ENCODE data around the gene USP48.
"Not testable (repeated sequence)": the region's sequence is repeated elsewhere in the genome, so short reads cannot be mapped to it uniquely, and the experiment has no call there.

Gene USP48

DNA sequence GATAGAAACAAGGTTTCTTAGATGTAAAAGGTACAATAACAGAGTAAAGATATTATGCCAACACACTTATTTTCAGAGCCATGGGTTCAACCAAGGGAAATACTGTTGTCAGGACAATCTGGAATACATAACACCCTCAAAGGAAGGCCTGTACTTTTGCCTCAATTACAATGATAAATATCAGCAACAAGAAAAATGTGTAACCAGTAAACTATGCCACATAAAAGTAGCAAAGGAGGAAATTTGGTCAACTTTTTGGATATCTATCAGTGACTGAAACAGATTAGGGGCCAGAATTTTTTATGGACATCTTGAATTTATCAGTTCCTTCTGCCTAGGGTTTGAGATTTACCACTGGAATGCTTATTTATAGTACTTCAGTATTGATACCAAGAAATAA, 89.2 kb downstream of the USP48 start:
- DNase-seq (ENCODE audit: low read depth) = no peak

DNA sequence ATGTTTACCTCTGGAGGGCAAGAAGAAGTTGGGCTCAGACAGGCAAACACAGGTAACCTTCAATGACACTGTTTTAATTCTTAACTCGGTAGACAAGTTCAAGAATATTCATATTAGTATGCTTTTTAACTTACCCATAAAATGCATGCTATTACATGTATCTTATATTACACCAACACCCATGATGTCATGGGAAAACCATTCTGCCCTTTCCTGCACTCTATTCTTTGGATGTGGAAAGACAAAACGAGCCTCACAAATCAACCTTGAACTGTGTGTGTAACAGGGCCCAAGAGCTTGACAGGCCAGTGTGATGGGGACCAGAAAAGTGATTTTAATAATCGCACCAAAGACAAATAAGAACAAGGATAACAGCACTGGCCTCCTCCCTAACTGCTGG, 91.2 kb downstream of the USP48 start:
- no peak for DNase-seq (ENCODE audit: low read depth)

DNA sequence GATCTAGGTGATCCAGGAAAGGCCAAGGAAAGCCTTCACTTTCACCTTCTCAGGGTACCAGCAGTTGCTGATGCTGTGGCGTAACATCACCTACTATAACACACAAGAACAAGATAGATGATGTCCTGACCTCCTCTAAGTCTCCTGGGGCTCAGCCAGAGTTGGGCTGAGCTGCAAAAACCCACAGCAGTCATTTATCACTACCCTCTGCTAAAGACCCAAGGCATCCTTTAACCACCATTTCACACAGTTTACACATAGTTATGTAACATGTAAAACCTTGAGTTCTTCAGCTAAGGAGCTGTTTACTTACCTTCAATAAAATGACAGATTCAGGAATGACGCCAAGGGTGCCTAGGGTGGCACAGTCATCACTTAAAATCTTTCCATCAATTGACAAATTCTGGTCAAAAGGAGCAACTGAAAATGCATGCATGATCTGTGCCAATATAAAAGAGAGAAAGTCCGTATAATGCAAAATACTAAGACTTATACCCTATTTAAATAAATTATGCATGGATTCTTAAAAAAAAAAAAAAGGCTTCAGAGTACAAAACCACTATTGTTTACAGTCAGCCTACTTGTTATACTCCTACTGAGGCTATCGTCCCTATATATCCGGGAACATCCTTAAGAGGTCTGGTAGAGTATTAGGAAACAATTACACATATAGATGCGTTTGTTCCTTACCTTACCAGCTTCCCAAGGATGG, 93.1 kb downstream of the USP48 start:
- DNase-seq (ENCODE audit: low read depth) = no peak

DNA sequence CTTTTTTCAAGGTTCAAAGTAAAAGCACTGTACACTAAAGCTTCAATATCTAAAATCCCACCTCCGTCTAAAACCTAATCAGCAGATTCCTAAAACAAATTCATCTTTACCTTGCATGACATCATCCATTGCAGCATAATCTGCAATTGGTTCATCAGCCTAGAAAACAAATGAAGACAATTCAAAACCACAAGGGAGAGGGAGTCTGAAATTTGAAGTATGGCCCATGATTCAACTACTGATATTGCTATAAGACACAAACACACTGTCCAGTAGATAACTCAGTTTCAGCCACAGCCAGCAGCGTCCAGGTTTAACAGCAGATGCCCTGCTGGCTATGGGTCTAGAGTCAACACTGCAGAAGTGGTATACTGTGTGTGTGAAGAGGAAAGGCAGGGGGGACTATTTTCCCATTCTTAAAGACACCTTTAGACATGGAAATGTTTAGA, 95.8 kb downstream of the USP48 start:
- DNase-seq (ENCODE audit: low read depth) = no peak

DNA sequence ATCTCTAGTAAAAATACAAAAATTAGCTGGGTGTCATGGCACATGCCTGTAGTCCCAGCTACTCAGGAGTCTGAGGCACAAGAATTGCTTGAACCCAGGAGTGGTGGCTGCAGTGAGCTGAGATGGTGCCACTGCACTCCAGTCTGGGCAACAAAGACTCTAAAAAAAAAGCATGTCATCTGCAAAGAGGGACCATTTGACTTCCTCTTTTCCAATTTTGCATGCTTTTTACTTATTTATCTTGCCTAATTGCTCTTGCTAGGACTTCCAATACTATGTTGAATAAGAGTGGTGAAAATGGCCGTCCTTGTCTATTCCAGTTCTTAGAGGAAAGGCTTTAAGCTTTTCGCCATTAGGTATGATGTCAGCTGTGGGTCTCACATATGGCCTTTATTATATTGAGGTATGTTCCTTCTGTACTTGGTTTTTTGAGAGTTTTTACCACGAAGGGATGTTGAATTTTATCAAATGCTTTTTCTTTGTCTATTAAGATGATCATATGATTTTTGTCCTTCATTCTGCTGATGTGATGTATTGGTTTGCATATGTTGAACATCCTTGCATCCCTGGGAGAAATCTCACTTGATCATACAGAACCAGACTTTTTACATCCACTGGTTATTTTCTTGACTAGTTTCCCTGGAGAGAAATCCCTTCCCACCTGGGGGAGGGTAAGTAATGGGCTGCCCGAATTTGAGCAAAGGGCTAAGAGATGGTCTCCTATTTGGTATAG, 96.8 kb downstream of the USP48 start:
- no peak for DNase-seq (ENCODE audit: low read depth)

DNA sequence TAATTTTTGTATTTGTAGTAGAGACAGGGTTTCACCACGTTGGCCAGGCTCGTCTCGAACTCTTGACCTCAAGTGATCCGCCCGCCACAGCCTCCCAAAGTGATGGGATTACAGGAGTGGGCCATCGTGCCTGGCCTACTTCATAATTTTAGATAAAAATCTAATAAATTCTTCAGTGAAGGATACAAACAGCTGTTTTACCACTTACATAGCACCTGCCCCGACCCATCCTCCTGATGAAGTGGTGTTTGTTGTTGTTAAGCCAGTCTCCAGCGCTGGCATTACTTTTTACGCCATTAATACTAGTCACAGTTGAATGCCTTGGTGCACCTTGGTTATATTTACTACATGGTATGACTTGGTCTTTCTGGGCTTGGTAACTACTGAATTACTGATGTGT, 101.5 kb downstream of the USP48 start:
- no peak for DNase-seq (ENCODE audit: low read depth)

DNA sequence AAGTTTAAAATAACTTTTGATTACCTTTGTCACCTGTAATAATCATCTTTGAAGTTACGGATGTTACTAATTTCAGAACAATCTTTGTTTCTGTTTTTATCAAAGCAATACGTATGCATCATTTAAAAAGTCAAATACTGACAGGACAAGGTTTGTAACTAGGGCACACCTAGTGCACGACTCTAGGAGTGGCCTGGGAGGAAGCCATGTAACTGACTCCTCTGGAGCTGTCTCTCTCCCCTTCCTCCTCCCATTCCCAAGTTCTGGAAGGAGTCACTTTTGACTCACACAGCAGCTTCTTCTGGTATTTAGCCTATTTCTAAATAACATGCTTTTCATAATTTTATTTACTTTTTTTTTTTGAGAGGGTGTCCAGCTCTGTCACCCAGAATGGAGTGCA, 102.0 kb downstream of the USP48 start:
- no peak for DNase-seq (ENCODE audit: low read depth)

DNA sequence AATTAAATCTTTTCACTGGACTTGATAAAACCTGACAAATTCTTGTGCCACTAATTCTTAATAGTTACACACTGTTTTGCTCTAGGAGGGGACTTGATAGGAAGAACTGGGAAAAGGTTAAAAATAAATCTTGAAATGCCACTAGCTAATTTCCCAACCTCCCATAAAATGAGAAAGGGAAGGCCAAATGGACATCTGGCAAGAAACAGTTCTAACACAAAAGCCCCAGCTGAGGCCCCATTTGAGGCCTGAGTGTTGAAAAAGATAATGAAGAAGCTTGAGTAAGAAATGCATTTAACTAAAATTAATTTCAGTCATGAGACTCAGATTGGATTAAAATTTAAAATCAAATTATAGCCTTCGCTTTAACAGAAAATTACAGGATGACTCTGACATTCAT, 102.6 kb downstream of the USP48 start:
- no peak for DNase-seq (ENCODE audit: low read depth)

DNA sequence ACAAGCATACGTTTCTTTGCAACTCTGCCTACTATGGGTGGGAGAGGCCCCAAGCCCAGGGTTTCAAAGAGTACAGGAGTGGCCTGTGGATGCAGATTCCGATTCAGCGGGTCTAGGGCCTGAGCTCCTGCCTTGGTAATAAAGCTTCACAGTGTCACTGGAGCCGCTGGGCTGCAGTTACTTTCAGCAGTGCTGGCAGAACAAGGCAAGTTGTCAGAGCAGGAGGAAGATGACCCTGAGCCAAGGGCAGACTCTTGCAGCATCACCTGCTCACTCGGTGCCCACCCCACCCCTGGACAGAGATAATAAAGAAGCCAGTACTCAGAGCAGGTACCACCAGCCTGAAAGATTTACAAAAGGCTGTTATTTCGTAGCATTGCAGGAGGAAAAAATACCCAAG, 105.8 kb downstream of the USP48 start:
- no peak for DNase-seq (ENCODE audit: low read depth)

DNA sequence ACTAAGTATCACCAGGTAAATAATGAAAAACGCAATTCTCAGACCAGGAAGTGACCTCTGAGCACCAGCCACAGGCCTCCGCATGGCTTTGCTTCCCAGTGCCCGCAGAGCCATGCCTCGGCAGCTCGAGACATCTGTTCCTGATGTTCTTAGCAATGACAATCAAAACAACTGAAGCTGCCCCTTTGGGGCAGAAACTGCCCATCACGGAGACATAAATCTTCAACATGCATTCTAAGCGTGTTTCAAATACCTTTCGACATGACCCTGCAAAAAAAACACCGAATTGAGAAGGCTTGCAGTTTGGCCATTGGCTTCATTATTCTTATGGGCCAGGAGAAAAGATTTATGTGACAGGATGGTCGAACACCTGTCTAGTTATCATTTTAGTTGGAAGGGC, 108.0 kb downstream of the USP48 start:
- DNase-seq (ENCODE audit: low read depth) = no peak

DNA sequence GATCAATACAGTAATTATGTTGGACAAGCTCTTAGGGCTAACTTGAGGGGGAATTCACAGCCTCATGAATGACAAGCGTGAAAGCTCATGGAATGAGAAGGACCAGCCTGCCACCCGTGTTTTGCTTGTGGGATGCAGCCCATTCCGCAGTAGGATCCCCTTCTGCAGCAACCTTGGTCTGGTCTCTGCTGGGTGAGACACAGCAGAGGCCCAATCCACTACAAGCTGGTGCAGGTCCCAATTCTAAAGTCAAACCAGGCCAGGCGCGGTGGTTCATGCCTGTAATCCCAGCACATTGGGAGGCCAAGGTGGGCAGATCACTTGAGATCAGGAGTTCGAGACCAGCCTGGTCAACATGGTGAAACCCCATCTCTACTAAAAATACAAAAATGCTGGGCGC, 109.1 kb downstream of the USP48 start:
- DNase-seq (ENCODE audit: low read depth) = not testable (repeated sequence)

DNA sequence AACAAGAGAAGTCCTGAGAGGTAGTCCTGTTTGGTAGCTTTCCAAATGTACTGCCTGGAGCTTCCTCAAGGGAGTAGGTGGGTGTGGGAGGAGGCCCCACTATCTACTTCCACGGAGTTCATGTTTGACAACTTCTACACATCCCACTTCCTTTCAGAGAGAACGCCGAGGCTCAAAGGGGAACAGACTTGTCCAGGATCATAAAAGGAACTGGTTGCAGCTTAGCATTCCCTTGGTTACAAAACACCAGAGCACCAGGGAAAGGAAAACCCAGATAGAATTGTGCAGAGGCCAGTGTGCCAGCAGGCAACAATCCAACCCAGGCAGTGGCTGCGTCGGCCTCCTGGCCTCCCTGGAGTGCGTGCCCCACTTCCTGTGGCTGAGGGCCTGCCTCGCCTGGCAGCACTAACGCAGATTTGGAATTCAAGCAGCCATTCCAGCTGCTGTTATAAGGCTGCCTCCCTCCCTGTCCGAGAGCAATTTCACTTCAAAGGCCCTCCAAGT, 109.6 kb downstream of the USP48 start:
- DNase-seq (ENCODE audit: low read depth) = no peak

DNA sequence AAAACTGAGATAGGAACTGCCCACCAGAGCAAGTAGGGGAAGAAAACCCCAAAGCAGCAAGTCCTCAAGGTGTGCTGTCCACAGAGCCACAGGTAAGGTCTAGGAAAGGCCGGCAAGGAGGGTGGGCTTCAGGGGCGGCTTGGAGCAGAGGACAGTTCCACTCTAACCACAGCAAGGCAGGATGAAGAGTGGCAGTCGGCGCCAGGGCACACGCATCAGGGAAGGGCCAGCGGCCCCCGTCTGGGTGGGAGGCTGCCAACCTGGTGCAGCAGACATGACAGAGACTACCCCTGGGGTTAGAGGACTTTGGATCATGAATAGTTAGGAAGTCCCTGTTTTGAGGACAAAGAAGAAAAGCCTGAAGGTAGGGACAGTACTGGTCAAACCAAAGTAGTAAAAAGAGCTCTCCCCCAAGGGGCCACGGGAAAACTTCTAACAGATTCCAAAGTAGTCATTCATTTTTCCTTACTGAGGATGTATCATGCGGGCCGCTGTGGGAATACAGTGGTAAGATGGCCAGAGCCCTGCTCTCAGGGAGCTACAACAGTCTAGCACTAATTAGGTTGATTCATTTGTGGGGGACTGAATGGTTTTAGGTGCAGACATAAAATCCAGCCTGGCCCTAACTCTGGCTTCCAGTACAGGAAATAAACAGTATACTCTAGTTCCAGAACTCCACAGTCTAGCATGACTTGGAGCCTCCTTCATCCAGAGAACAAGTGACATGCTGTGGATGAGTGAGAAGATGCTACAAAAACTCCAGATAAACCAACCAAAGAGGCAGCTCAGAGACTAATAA, 110.3 kb downstream of the USP48 start:
- no peak for DNase-seq (ENCODE audit: low read depth)

DNA sequence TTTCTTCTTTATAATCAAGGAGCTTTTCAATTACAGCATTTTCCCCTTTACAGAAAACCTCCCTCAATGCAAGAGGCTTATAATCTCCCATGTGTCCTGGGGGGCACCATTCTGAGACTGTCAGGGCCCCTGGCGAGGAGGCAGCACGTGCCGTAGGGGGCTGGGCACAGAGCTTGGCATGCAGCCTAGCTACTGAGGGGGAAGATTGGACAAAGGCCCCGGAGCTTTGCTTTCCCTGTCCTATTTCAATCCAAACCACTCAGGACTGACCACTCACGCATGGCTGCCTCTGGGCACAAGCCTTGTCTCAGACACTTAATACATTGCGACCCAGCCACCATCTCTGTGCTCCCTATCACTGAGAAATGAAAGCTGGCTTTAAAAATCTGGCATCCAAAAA, 111.0 kb downstream of the USP48 start:
- DNase-seq (ENCODE audit: low read depth) = no peak

DNA sequence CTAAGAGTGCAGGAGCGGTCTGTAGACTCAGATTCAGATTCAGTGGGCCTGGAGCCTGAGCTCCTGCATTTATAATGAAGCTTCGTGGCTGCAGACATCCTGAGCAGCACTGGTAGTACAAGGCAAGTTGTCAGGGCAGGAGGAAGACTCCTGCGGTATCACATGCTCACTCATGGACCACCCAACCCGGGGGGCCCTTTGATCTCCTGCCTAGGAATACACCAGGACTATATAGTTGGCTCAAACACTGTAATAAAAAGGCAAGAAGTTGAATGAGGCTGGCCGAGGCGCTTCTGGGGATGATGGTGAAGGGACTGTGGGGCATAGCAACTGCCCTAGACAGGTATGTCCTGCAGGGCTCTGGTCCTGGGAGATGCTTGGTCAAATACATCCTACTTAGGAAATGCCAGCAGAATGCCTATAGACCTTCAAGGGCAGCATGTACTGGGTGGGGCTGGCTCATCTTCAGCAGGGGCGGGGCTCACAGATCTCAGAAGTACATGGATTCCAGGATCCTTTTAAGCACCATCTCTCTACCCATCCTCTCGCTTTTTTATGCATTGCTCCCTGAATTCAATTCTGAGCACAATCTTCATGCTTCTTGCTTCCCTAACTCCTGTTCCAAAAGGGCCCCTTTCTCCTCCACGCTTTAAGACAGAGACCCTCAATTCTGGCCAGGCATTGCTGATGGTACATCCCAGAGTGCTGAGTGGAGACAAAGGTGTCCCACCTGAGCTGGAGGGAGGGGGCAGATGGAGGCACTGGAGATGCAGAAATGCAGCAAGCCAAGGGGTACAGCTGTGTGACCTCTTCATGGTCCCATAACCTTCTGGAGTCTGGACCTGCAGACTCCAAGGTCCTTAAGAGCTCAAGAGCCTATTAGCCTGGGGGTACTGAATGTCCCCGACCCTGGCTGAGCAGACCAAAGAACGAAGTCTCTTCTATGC, 111.7 kb downstream of the USP48 start:
- DNase-seq (ENCODE audit: low read depth) = no peak

DNA sequence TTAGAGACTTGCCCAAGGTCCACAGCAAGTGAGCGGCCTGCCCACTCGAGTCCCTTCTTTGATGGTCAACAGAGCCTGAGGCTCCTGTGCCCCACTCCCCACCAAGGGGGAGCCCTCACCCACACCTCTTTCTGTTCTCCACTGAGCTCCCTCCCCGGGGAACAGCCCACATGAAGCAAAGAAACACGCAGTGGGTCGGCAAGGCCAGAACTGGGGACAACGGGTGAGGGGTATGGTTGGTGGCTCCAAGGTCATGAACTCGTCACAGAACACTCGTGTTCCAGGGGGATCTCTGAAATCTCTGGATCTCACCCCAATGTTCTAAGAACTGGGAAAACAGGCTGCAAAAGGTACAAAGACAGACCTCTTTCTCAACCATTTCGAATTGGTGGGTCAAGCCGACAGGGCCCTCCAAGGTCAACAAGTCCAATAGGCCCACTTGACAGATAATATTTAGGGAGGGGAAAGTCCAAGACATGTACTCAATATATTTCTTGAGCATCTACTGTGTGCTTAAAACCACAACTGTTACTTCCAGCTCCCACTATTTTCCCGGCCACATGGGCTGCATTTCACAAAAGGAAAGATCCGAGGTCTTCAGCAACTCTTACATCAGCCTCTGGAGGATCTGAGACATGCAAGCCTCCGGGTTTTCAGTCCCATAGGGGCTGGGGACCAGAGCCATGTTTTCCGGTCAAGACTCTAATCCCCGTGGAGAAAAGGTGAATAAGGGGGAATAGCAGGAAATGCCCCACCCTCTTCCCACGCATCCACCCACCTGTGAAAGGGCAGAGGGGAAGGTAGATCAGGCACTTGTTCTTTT, 112.7 kb downstream of the USP48 start:
- no peak for DNase-seq (ENCODE audit: low read depth)

DNA sequence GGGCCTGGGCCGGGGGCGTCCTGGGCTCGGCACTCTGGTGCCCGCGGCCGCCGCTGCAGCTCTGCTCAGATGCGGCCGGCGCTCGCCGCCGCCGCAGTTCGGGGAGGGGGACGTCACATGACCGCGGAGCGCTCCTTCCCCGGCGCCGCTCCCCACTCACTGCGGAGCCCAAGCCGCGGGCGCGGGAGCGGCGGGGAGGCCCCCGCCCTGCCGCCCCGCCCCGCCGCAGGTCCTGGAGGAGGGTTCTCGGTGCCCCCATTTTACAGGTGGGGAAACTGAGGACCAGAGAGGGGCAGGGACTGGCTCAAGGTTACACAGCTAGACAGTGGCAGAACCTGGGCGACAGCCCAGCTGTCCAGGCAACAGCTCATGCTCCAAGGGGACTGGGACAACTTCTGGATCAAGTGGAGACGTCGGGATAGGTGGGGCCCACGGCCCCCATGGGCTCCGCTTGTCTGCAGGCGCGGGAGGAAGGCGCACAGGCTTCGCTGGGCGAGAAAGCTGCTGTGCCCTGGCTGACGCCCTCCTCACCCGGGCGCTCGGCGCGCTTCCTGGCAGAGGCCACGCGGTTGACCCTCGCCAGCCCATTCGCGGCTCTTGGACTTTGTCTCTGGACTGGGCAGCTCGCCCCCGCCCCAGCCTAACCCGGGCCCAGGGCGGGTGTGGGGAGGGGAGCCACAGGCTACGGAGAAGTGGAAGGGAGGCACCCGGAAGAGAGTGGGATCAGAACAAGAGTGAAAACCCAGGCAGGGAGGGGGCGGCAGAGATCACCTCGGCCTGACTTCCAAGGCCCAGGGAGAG, 113.5 kb downstream of the USP48 start, which contains the start of gene RAP1GAP:
RAP1GAP (minus strand) TSS at position 100 of the 801 bp plus-strand sequence. CDS start 49,325 bp downstream, outside the sequence.
- no peak for DNase-seq (ENCODE audit: low read depth)

DNA sequence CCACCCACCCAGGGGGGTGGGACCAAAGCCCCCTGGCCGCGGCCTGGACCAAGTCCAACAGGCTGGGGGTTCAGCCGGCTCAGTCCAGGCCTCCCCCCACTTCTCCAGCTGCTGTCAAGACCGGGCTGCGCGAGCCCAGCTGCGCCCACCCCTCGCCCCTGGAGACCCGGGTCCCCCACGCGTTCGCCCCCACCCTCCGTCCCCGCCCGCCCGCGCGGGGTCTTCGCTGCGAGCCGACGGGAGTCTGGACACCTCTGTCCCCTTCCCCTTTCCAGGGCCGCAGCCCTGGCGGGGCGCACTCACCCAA, 114.0 kb downstream of the USP48 start:
- DNase-seq (ENCODE audit: low read depth) = no peak

DNA sequence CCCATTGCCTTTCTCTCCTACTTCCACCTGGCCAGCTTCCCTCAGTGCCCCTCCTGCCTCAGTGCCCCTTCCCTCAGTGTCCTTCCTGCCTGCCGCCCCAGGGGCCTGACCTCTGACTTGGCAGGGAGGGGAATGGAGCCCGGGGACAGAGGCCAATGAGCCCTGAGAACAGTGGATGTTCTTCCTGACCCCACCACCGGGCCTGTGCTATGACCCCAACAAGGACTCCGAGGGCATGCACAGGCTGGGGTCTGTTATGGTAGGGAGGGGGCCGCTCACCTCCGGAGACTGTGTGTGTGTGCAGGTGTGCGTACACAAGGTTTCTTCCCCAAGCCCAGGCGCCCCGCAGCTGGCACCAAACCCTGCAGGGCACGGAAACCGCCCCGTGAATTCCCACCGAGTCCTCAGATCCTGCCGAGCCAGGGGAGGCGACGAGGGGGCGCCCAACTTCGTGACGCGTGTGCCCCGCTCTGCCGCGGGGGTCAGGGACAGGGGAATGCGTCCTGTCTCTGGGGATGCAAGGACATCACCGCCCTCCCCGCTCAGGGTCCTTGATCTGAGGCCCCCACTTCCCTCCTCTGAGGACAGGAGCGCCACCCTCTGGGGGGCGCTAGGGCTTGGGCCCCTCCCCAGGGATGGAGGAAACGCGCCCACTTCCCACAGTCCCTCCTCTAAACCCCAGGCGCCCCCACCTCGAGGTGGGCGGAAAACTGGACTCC, 114.6 kb downstream of the USP48 start:
- no peak for DNase-seq (ENCODE audit: low read depth)

Measured in activated T-cell treated with anti-CD3 and anti-CD28 coated beads for 48 hours (primary cell).